ENCODE results near the gene SH3BGRL2.

DNA sequence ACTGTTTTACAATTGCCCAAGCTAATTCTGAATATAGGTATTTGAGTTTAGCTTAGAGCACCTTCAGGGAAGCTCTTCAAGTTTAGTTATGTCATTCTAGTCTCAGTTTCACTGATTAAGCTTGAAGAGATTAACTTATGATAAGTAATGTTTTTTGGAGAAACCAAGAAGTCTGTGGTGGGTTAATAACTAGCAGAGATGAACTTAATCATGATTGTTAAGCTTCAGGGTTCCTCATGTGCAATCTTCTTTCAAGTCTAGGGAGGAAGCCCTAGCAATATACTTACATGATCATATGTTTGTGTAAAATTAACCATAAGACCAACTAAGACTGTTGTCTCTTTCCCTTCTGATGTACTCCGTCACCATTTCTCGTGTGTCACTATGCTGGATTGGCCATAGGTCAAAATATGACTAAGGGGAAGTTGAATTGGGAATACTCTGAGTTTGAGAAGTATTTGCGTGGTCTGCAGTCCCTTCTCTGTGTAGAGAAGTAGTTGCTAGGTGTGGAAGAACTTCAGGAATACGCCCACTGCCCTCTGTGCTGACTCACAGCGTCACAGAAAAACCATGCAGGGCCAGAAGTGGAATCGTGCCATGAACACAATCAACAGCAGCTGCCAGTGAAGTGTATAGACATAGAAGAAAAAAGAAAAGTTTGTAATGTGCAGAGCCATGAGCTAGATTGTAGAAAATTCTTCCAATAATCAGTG, 88.3 kb downstream of the SH3BGRL2 start:
- no peak for TF ChIP-seq YY1 (IDR thresholded peaks at IDR 0.05; ENCODE audit: insufficient read depth, insufficient read length)
- TF ChIP-seq ZNF274 (IDR thresholded peaks at IDR 0.05; ENCODE audit: low read depth, low read length) = no peak

Measured in NT2/D1 (cell line).